PFSK-1 (cell line): ENCODE data around the gene GDPD3.

Experiments used
- POLR2AphosphoS5 ChIP-seq: IDR thresholded peaks from 2 replicates; pipeline ENCODE4 v1.6.1; 2012; ENCODE audit warnings: low read depth, mild to moderate bottlenecking, control low read depth, low read length, moderate library complexity
- REST ChIP-seq, 2 experiments: IDR thresholded peaks; 2 replicates each; pipeline versions ENCODE4 v1.6.1 to v1.8.0; 2011 to 2012; ENCODE audit warnings: low read depth in 2 of 2, low read length in 2 of 2, control low read depth in 1 of 2, inconsistent platforms in 1 of 2, mild to moderate bottlenecking in 1 of 2, moderate library complexity in 1 of 2; ENCODE audit not compliant: insufficient read depth in 1 of 2

GRCh38 chr16:30117768-30118167 lies 4.4 kb upstream of the GDPD3 start:
- TF ChIP-seq POLR2AphosphoS5 (no peak), REST (IDR thresholded peaks at IDR 0.05; ENCODE audit: insufficient read depth in 1 of 2, low read depth in 2 of 2, low read length in 2 of 2) (no peak)
